KBM-7 (cell line): ENCODE results near the gene TCERG1L.
A peak's percentile ranks its signal among the peaks of the same experiment; 100 is the strongest.
"Not testable (repeated sequence)": the region's sequence is repeated elsewhere in the genome, so short reads cannot be mapped to it uniquely, and the experiment has no call there.

ENCODE experiments used
- DNase-seq: peaks from one replicate; pipeline ENCODE4 v3.0.0-alpha.2; 2015
- in situ Hi-C: fragments of 300-500 bp; cut with MboI; formaldehyde crosslinking; loops from 2 replicates; pipeline ENCODE4 v1.14.3; 2020; ENCODE audit warnings: low sequenced_read_pairs, low pct_unique_long_range_greater_than_20kb, mixed read lengths

Gene TCERG1L, protein sequence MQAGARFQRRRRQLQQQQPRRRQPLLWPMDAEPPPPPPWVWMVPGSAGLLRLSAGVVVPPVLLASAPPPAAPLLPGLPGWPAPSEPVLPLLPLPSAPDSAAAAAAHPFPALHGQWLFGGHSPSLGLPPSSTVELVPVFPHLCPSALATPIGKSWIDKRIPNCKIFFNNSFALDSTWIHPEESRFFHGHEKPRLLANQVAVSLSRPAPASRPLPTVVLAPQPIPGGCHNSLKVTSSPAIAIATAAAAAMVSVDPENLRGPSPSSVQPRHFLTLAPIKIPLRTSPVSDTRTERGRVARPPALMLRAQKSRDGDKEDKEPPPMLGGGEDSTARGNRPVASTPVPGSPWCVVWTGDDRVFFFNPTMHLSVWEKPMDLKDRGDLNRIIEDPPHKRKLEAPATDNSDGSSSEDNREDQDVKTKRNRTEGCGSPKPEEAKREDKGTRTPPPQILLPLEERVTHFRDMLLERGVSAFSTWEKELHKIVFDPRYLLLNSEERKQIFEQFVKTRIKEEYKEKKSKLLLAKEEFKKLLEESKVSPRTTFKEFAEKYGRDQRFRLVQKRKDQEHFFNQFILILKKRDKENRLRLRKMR

DNA sequence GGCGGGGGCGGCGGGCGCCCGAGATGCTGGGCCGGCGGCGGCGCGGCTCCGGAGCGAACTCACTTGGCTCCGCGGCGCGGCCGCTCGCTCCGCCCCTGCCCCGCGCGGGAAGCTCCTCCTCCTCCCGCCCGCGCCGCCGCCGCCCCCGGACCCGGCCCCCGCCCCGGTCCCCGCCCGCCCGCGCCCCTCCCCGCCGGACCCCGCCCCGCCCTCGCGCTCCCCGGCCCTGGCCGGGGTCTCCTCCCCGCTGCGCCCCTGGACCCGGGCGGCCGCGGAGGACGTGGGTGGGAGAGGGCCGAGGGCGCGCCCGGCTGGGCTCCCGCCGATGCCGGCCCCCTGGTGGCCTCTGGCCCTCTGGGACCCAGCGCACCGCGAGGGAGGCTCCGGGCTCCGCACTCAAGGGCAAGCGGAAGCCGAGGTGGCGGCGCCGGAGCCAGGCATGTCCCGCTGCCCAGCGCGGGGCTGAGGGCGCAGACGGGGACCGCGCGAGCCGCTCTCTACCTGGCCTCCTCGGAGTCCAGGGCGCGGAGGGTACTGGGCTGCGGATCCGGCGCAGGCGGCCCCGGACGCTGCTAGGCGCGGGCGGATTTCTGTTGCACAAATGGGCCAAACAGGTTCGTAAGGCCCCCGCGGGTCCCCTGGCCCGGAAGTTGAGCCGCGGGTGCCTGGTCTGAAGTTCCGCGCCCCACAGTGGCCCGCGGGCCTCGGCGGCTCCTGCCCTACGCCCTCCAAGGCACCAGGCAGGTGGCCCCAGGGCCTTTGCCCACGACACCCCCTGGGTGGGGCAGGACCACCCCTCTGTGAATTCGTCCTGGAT, at the start of gene TCERG1L:
Gene TCERG1L (minus strand): TSS at position 61 of the 817 bp plus-strand sequence. CDS start 86 bp downstream, outside the sequence.
- no peak for DNase-seq
- in situ Hi-C loops: no loop called here

DNA sequence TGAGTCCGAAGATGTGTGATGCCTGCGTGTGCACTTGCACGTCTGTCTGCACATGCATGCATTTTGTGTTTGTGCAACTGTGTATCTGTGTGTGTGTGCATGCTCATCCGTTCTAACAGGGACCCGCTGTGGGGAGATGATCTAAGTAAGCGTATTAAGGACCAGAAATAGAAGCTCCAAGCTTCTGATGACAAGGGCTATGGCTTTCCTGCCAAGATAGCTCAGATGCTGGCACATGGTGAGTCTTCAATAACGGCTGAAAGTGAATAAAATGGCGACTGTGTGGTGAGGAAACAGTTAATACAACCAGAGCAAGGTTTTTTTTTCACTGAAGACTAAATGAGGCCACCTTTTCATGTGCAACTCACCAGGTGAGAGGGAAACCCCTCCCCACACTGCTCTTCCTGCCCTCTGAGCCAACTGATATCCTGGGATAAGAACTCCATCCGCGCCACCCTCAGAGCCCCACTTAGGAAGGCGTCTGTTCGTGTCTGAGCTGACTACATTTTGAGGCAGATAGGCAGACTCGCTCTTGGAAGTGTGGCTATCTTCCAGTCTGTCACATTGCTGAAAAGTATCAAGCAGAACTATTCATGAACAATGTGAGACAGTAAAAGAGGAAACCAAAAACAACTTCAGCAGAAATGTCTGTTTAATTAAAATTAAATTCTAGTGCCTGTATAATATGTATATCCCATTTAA, 47.4 kb upstream of the TCERG1L start:
- in situ Hi-C loops: no loop called here
- DNase-seq: no peak

- no peak for DNase-seq
- in situ Hi-C loops: no loop called here
Observed at GRCh38 chr10:131356442-131356841, 44.9 kb upstream of the TCERG1L start.

DNA sequence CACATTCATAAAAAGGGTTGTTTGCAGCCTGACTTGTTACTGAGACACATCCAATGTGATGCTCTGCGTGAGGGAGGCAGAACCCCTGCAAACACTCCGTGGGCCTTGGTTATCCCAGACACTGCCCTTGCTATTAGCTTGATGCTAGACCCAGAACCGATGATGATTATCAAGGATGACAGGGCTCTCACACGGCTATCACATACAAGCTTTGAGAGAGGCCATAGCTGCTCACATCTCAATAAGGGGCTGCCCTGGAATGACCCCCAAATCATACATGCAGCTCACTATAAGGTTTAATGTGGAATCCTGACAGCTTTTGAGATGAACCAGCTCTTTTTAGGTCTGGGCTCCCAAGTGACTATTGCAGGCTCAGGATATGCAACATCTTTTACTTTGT, 44.4 kb upstream of the TCERG1L start:
- in situ Hi-C loops: no loop called here
- no peak for DNase-seq

DNA sequence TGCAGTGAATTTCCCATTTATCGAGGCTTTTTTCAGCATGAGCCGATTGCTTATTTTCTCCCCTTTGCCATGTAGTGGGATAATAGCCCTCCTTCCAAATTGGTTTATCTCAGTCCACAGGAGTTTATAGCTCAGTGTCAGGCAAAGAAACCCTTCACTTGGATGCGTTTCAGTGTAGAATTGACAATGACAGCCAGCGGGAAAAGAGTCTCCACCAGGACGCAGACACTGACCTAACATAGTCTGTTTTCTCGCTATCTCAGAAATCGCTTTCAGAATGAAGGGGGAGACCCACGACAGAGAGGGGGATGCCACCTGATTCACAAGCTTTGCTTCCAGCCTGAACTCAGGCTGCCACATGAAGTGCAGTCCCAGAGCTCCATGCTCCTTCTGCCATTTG, 43.5 kb upstream of the TCERG1L start:
- in situ Hi-C loops: no loop called here
- DNase-seq: no peak

- peak; percentile 3 for DNase-seq
- in situ Hi-C loops: no loop called here
Observed at GRCh38 chr10:131354380-131354779, 42.9 kb upstream of the TCERG1L start.

DNA sequence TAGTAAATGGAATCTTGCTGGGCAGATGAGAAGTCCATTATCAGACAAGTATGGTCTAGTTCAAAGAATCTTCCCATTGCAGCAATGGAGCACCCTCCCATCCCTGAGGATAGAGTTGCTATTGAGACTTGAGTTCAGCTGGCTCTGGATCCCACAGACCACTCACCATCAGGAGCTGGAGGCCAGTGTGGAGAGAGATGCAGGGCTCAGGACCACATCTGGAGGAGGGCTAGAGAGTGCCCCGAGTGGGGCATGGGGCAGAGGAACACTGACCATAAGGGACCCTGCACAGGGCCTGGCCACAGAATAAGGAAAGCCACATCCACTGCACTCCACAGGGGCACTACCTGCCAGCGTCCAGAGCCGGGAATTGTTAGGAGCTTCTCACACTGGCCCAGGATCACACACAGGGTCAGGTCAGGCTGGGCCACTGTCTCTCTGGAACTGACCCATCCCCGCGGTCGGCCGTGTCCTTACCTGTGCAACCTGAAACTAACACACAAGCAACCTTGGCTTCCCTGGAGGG, 41.3 kb upstream of the TCERG1L start:
- in situ Hi-C loops: no loop called here
- no peak for DNase-seq

GRCh38 chr10:131350660-131351059, 39.1 kb upstream of the TCERG1L start:
- in situ Hi-C loops: no loop called here
- no peak for DNase-seq

DNA sequence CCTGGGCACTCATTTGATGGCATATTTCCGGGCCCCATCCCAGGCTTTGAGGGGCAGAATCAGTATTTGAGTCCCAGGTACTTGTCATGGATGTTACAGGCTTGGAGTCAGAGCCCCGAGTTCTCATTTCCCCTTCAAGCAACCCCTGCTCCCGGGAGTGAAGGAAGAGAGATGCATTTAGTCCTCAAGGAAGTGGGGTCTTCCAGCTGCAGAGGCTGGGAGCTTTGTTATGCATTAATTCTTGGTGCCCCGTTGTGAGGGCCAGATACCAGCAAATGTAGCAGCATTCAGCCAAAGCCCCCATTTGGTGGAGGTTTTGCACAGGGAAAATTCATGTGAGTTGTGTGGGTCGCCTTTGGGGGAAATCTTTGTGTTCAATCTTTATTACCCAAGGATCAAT, 38.7 kb upstream of the TCERG1L start:
- in situ Hi-C loops: no loop called here
- no peak for DNase-seq

DNA sequence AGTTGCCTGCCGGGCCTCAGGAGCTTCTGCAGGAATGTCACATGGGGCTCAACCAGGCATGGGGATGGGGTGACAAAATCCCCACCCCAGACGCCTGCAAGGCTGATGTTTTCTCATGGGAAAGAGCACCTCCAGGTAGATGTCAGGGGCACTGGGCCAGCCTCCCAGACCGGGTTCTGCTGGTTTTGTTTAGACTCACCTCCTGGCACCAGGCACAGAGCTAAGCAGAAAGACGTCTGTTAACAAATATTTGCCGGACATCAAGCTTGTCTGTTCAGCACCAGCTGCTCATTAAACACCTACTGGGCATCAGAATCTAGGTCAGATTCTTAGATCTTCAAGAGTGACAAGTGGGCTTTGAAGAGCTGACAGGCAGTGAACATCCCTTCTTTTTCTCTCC, 34.9 kb upstream of the TCERG1L start:
- in situ Hi-C loops: no loop called here
- no peak for DNase-seq

GRCh38 chr10:131345691-131346090, 34.2 kb upstream of the TCERG1L start:
- in situ Hi-C loops: no loop called here
- DNase-seq: no peak

DNA sequence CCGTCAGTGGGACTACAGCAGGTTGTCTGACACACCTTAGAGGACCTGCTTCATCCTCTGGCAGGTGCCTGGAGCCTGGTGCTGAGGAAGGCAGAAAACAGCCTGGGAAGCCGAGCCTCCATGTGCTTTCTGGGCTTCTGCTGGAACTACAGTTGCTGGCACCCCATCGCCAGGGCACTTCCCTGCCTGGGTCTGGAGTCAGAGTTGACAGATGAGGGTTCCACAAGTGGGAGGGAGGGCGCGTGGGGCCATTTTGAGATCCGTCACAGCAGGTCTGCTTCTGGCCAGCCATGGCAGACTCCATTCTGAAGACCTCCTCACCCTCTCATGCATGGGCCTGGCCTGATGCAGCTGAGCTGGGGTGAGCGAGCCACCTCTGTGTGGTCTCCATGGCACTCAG, 33.2 kb upstream of the TCERG1L start:
- in situ Hi-C loops: no loop called here
- no peak for DNase-seq

- DNase-seq: no peak
- in situ Hi-C loops: no loop called here
Observed at GRCh38 chr10:131337741-131338140, 26.2 kb upstream of the TCERG1L start.

DNA sequence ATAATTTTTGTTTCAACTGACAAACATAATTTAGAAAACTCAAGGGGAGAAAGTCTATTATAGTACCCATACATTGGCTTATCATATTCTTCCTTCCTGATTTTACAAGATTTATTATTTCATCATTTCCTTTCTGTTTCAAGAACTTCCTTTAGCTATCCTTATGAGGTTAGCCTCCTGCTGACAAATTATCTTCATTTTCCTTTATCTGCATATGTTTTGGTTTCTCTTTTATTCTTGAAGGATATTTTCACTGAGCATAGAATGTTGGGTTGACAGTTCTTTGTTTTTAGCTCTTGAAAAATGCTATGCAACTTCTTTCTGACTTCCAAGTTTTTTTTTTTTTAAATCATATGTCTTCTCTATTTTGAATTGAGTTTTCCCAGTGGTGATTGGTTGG, 21.3 kb upstream of the TCERG1L start:
- no peak for DNase-seq
- in situ Hi-C loops: no loop called here

GRCh38 chr10:131323880-131324279, 12.4 kb upstream of the TCERG1L start:
- DNase-seq: no peak
- in situ Hi-C loops: no loop called here

GRCh38 chr10:131323025-131323424, 11.5 kb upstream of the TCERG1L start:
- in situ Hi-C loops: no loop called here

DNA sequence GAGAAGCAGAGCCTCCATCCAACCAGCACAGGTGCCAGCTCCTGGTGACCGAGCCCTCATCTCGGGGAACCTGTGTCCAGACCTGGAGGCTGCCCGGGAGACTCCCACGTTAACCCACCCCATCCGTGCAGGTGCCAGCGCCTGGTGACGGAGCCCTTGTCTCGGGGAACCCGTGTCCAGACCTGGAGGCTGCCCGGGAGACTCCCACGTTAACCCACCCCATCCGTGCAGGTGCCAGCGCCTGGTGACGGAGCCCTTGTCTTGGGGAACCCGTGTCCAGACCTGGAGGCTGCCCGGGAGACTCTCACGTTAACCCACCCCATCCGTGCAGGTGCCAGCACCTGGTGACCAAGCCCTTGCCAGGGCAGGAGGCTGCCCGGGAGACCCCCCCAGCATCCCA, 11.1 kb upstream of the TCERG1L start:
- DNase-seq, in situ Hi-C loops: not testable (repeated sequence)

More at GRCh38 chr10:131323025-131323424, 11.5 kb upstream of the TCERG1L start:
- DNase-seq: no peak

GRCh38 chr10:131320860-131321604, 9.5 kb upstream of the TCERG1L start:
- no peak for DNase-seq
- in situ Hi-C loops: no loop called here

DNA sequence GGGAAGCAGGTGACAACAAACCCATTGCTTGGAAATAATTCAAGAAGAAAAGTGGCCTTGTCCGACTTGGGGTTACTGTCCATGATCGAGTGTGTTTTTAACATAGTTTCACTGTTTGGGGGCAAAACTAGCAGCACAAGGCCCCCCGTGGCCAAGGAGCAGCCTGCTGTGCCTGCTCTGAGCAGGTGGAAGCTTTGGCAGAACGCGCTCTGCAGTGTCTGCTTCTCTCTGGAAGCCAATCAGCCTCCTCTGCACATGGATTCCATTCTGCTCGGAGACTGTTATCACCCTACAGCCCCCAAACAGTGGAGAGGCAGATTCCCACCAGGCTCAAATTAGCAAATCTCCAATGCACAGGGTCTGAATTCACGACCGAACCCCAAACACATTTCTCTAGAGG, 7.3 kb upstream of the TCERG1L start:
- in situ Hi-C loops: no loop called here
- DNase-seq: no peak
